Measurements from ENCODE around the gene GRIK4.
"Not testable (repeated sequence)": the region's sequence is repeated elsewhere in the genome, so short reads cannot be mapped to it uniquely, and the experiment has no call there.

Gene GRIK4

GRCh38 chr11:120750647-120751549 is 239.3 kb downstream of the GRIK4 start:
- no peak for DNase-seq

DNA sequence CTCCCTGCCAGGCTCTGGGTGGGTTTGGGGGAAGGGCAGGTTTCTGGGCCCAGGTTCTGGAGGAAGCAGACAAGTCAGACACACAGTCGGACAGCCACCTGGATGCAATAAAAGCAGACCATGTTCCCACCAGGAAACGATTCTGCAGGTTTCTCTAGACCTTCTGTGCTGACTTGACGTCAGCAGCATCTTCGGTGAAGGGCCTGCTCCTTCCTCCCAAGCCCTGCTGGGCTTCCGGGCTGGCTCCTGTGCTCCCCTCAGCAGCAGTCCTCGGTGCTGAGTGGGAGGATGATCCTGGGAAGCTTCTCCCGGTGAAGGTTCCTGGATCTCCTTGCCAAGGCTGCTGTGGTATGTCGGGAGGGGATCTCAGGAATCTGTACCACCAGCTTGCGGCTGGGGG is 240.0 kb downstream of the GRIK4 start:
- DNase-seq = no peak

DNA sequence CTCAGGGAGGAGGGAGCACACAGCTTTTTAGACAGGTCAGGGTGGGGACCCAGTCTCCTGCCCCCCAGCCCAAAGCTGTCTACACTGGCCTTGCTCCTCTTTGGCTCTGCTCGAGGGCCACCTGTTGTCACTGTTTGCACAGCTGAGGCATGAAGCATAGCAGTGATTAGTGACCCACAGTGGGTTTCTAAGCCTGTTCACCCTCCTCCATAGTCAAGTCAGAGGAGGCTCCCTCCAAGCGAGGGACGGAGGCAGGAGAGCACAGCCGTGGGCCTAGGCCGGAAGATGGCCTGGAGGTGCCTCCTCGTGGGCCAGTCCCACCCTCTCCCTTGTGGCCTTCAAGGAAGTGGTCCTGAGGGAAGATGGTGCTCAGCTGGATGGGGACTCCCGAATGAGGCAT is 241.1 kb downstream of the GRIK4 start:
- no peak for DNase-seq

GRCh38 chr11:120756931-120757330 is 245.4 kb downstream of the GRIK4 start:
- DNase-seq = no peak

- DNase-seq = no peak
Observed at GRCh38 chr11:120759046-120759445, 247.5 kb downstream of the GRIK4 start.

DNA sequence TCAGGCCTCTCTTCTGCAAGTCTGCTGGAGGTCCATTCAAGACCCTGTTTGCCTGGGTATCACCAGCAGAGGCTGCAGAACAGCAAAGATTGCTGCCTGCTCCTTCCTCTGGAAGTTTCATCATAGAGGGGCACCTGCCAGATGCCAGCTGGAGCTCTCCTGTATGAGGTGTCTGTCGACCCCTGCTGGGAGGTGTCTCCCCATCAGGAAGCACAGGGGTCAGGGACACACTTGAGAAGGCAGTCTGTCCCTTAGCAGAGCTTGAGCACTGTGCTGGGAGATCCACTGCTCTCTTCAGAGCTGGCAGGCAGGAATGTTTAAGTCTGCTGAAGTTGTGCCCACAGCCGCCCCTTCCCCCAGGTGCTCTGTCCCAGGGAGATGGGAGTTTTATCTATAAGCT is 254.2 kb downstream of the GRIK4 start:
- not testable (repeated sequence) for DNase-seq

- DNase-seq = no peak
Observed at GRCh38 chr11:120766318-120766717, 254.8 kb downstream of the GRIK4 start.

DNA sequence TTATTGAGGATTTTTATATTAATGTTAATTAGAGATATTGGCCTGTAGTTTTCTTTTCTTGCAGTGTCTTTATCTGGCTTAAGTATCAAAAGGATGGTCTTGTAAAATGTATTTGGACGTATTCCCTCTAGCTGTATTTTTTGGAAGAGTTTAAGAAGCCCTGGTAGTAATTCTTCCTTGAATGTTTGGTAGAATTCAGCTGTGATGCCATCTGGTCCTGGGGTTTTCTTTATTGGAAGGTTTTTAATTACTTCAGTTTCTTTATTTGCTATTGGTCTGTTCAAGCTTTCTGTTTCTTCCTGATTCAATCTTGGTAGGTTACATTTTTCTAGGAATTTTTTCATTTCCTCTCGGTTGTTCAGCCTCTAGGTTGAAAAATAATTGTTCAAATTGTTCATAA is 257.4 kb downstream of the GRIK4 start:
- DNase-seq = no peak

DNA sequence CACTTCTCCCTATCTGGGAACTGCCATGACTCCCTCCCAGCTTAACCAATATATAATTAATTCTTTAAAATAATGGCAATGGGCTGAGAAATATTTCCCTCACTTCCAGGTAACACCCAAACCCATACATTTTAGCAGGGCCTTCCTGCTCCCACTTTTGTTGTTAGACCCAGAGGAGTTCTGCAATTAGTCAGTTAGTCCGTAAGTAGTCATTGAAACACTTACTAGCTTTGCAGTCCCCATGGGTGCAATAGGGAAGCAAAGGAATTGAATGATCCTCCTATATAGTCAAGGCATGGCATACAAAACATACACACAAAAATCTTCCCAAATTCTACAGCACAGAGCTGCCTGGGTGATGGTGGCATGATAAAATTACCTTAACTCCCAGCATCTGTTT is 258.4 kb downstream of the GRIK4 start:
- no peak for DNase-seq

DNA sequence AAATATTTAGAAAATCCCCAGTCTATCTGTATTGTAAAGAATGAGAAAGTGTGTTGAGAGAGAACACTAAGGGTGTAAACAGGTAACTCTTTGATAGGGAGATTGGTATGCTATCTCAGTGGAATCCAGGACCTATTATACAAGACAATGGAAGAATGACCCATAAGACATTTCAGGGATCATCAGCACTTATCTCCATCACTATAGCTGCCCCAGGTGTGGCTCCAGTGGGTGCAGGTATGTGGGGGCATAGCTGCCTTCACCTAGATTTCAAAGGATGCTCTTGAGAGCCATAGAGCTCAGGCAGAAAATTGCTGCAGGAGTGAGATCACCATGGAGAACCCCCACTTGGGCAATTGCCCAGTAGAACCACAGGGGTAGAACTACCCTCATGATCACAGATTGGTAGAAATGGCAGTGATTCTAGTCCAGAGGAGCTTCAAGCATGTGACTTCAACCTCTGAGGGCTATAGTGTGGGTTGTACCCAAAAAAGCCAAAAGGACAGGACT is 260.1 kb downstream of the GRIK4 start:
- no peak for DNase-seq

GRCh38 chr11:120773501-120774031 is 262.0 kb downstream of the GRIK4 start:
- DNase-seq = no peak

DNA sequence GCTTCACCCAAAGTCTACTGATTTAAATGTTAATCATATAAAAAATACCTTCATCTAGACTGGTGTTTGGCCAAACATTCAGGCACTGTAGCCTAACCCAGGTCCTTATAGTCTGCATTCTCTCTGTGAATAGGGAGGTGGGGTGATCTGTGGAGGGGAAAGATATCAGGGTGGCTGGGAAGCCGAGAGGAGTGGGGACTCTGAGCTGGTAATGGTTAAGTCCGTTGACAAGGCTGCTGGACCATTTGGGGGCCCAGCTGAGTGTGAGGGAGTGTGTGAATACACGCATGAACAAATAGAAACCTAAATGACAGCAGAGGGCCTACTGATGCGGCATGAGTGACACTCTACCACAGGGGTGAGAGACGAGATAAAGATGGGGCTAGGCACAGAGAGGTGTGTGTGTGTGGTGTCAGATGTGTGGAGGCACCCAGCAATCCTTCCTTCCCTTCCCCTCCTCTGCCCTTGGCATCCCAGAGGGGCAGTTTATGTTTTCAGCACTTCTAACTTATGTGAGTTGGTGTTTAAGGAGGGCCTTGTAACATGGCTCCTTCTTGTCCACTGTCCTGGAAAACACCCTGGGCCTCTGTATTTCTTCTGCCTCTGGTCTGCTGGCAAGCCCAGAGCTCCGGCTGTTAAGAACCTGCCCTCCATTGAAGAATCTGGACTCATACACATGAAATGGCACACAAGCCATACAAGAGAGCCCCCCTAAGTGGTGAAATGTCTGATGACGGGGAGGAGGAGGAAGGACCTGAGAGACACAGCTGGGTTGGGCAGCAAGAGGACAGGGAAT is 263.2 kb downstream of the GRIK4 start:
- no peak for DNase-seq

DNA sequence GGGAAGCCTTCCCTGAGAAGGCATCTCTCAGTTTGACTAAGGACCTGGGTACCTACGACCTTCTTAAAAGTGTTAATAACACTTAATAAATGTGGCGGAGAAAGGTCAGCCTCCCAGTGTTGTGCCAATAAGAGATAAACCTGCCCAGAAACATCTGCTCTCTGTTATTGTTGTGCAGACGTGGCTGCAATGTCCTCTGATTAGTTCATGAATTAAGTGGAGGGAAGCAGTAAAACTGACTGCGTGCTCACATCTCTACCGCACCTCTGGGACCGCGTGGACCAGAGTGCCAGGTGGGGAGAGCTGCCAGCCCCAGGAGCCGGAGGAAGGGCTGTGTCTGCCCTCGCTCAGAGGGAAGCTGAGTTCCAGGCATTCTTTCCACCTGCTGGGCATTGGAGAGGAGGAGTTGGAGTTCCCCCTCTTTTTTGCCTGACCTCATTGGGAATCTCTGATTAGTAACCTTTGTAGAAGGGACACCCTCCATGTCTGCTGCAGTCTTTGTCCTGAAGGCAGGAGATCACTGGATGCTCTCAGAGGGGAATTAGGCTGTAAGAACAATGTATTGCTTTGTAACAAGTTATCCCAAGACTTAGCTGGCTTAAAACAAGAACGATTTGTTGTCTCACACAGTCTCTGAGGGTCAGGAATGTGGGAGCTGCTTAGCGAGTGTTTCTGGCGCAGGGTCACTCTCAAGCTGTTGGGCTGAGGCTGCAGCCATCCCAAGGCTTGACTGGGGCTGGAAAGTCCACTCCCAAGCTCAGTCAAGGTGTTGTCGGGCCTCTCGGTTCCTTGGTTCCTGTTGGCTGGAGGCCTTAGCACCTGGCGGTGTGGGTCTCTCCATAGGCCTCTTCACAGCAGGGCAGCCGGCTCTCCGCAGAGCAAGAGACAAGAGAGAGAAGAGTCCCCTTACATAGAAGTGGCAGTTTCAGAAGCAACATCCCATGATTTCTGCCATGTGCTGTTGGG is 264.7 kb downstream of the GRIK4 start:
- DNase-seq = no peak

GRCh38 chr11:120778685-120779490 is 267.3 kb downstream of the GRIK4 start:
- no peak for DNase-seq

DNA sequence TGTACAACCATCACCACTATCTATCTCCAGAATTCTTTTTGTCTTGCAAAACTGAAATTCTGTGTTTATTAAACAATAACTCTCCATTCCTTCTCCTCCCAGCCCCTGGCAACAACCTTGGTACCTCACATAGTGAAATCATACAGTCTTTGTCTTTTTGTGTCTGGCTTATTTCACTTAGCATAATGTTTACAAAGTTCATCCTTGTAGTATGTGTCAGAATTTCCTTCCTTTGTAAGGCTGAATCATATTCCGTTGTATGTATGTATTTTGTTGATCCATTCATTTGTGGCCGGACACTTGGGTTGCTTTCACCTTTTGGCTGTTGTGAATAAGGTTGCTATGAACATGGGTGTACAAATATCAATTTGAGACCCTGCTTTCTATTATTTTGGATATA is 268.7 kb downstream of the GRIK4 start:
- no peak for DNase-seq

GRCh38 chr11:120781486-120782120 is 270.1 kb downstream of the GRIK4 start:
- DNase-seq = no peak

- no peak for DNase-seq
Observed at GRCh38 chr11:120784566-120785251, 273.2 kb downstream of the GRIK4 start.

GRCh38 chr11:120785576-120785975 is 274.0 kb downstream of the GRIK4 start:
- no peak for DNase-seq

DNA sequence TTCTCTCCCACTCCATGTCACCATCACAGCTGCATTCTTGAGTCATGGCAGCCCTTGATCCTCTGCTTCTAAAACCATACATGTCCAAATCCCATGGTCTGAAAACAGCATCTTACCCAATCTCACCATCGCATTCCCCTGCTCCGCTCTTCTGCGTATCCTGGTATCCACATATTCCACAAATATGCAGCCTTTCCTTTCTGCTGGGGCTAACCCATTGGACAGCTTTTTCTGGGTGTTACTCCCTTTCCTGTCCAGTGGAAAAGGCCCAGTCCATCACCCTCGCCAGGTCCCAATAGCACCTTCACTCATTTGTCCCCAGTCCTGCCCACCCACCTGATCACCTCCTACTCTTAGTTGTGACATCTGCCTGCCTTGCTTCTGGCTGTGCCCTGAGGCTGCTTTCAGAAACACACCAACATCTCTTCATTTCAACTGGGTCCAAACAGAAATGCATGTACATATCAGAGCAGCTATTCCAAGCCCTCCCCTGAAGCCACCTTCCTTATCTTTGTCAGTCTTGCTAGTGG is 274.7 kb downstream of the GRIK4 start:
- DNase-seq = no peak

GRCh38 chr11:120787224-120787623 is 275.7 kb downstream of the GRIK4 start:
- not testable (repeated sequence) for DNase-seq

Data from activated CD4-positive, alpha-beta T cell treated with anti-CD3 and anti-CD28 coated beads, Interleukin-2, amount 50 U/mL, for 1 hour (primary cell).